A549 (cell line): ENCODE measurements around the gene C1D. TPM values are rescaled to one million over a fixed set of nuclear protein-coding genes. Genes with fewer than 3 reads are reported as not detected.

ENCODE experiments used
- ATAC-seq, 2 experiments: fragments of 200-7000 bp in 1 of 2; fragments of >200 bp in 1 of 2; cut with Nextera tagmentation in 1 of 2; cut with Tn5 transposase in 1 of 2; 3 replicates each; pipeline versions ENCODE4 v1.8.0 to v1.9.1; 2018 to 2020; ENCODE audit warnings: mild to moderate bottlenecking in 1 of 2, moderate library complexity in 1 of 2
- CTCF ChIA-PET: fragments of 300-600 bp; sonication (Branson Sonifier 250); formaldehyde crosslinking; extraction: SDS; loops from one replicate; lab custom pipeline; 2021; ENCODE audit warnings: antibody characterized with exemption, inconsistent platforms; lab: Yijun Ruan, JAX
- POLR2A ChIA-PET: fragments of 350-600 bp; formaldehyde crosslinking; extraction: SDS; loops from one replicate; lab custom pipeline; 2021; ENCODE audit warnings: antibody characterized with exemption, inconsistent platforms; lab: Yijun Ruan, JAX
- DNase-seq, 2 experiments: peaks; one replicate each; pipeline versions ENCODE4 v3.0.0 to v3.0.0-alpha.2; 2011 to 2016; ENCODE audit warnings: low read depth in 1 of 2, low spot score in 1 of 2
- FAIRE-seq: peaks from 2 replicates; lab custom pipeline; 2011; peaks lifted over from hg19 to GRCh38; lab: Jason Lieb, UNC
- H3K27ac ChIP-seq, 2 experiments: fragments of >200 bp; sonication (Bioruptor Twin); formaldehyde crosslinking; 3 replicates each; pipeline ENCODE4 v1.5.1; 2016 to 2017
- H3K4me1 ChIP-seq: fragments of >200 bp; sonication (Bioruptor Twin); formaldehyde crosslinking; 3 replicates; pipeline ENCODE4 v1.6.1; 2016
- H3K4me2 ChIP-seq: fragments of >200 bp; sonication (Bioruptor Twin); formaldehyde crosslinking; 3 replicates; pipeline ENCODE4 v1.6.1; 2016
- H3K4me3 ChIP-seq: fragments of >200 bp; sonication (Bioruptor Twin); formaldehyde crosslinking; 3 replicates; pipeline ENCODE4 v1.5.1; 2016
- H3K9me3 ChIP-seq: fragments of >200 bp; sonication (Bioruptor Twin); formaldehyde crosslinking; 3 replicates; pipeline ENCODE4 v1.6.1; 2016
- BHLHE40 ChIP-seq: IDR thresholded peaks from 2 replicates; pipeline ENCODE4 v1.6.1; 2012; ENCODE audit warnings: low read depth, low read length, inconsistent platforms
- CBX8 ChIP-seq: fragments of 200-600 bp; sonication (generic); IDR thresholded peaks from 2 replicates; pipeline ENCODE4 v1.6.1; 2016
- CHD4 ChIP-seq: fragments of 200-600 bp; sonication (generic); IDR thresholded peaks from 2 replicates; pipeline ENCODE4 v1.6.1; 2016; ENCODE audit warnings: antibody characterized with exemption, mild to moderate bottlenecking, borderline replicate concordance
- EHF ChIP-seq: fragments of 250-450 bp; sonication (Bioruptor Pico); IDR thresholded peaks from 2 replicates; pipeline ENCODE4 v1.5.0; 2020; ENCODE audit warnings: mild to moderate bottlenecking
- FOSB ChIP-seq: fragments of 250-450 bp; sonication (Bioruptor Pico); IDR thresholded peaks from 2 replicates; pipeline ENCODE4 v1.5.0; 2020; ENCODE audit warnings: mild to moderate bottlenecking, moderate library complexity
- FOXS1 ChIP-seq: fragments of 250-450 bp; sonication (Bioruptor Pico); IDR thresholded peaks from 2 replicates; pipeline ENCODE4 v1.5.0; 2020; ENCODE audit warnings: mild to moderate bottlenecking, moderate library complexity
- GATA3 ChIP-seq: IDR thresholded peaks from 2 replicates; pipeline ENCODE4 v1.6.1; 2012; ENCODE audit warnings: borderline replicate concordance
- HDAC2 ChIP-seq: fragments of 200-600 bp; sonication (generic); IDR thresholded peaks from 2 replicates; pipeline ENCODE4 v1.6.1; 2016
- HOXA7 ChIP-seq: fragments of 250-450 bp; sonication (Bioruptor Pico); IDR thresholded peaks from 2 replicates; pipeline ENCODE4 v1.5.0; 2020; ENCODE audit warnings: mild to moderate bottlenecking, moderate library complexity
- HOXB13 ChIP-seq: fragments of 250-450 bp; sonication (Bioruptor Pico); IDR thresholded peaks from 2 replicates; pipeline ENCODE4 v1.5.0; 2020; ENCODE audit warnings: low read depth, mild to moderate bottlenecking, moderate library complexity
- HOXB5 ChIP-seq: fragments of 250-450 bp; sonication (Bioruptor Pico); IDR thresholded peaks from 2 replicates; pipeline ENCODE4 v1.5.0; 2020; ENCODE audit warnings: mild to moderate bottlenecking, moderate library complexity
- JUN ChIP-seq, 2 experiments: fragments of >200 bp; sonication (Bioruptor Twin); formaldehyde crosslinking; IDR thresholded peaks; 2 replicates in 1 of 2; 3 replicates in 1 of 2; pipeline ENCODE4 v1.6.1; 2016 to 2017
- JUNB ChIP-seq: fragments of >200 bp; sonication (Bioruptor Twin); formaldehyde crosslinking; IDR thresholded peaks from 2 replicates; pipeline ENCODE4 v1.6.1; 2016
- KDM1A ChIP-seq: fragments of 200-600 bp; sonication (generic); IDR thresholded peaks from 2 replicates; pipeline ENCODE4 v1.6.1; 2016; ENCODE audit warnings: low read depth, mild to moderate bottlenecking
- KDM5A ChIP-seq: fragments of 200-600 bp; sonication (generic); IDR thresholded peaks from 2 replicates; pipeline ENCODE4 v1.6.1; 2016; ENCODE audit warnings: antibody characterized with exemption, mild to moderate bottlenecking
- MAFK ChIP-seq: fragments of 450-650 bp; IDR thresholded peaks from 2 replicates; pipeline ENCODE4 v1.6.1; 2014; ENCODE audit not compliant: partially characterized antibody
- MAZ ChIP-seq: fragments of 150-350 bp; IDR thresholded peaks from 2 replicates; pipeline ENCODE4 v1.6.1; 2014; ENCODE audit warnings: antibody characterized with exemption, low read depth, low read length, borderline replicate concordance
- MYC ChIP-seq: IDR thresholded peaks from 2 replicates; pipeline ENCODE4 v1.6.1; 2012; ENCODE audit warnings: mild to moderate bottlenecking, inconsistent platforms, low read length, improper control_type of control experiment, borderline replicate concordance
- PHF8 ChIP-seq: fragments of 200-600 bp; sonication (generic); IDR thresholded peaks from 2 replicates; pipeline ENCODE4 v1.6.1; 2016; ENCODE audit warnings: low read depth, mild to moderate bottlenecking, antibody characterized with exemption, moderate library complexity, borderline replicate concordance
- POLR2A ChIP-seq: IDR thresholded peaks from 2 replicates; pipeline ENCODE4 v1.6.1; 2012; ENCODE audit warnings: mild to moderate bottlenecking, low read length
- RARB ChIP-seq: fragments of 250-450 bp; sonication (Bioruptor Pico); IDR thresholded peaks from 2 replicates; pipeline ENCODE4 v1.8.0; 2021; ENCODE audit warnings: mild to moderate bottlenecking, moderate library complexity
- TP53 ChIP-seq: fragments of 250-450 bp; sonication (Bioruptor Pico); IDR thresholded peaks from 2 replicates; pipeline ENCODE4 v1.5.0; 2021; ENCODE audit warnings: mild to moderate bottlenecking, moderate library complexity
- ZFP36 ChIP-seq: fragments of 450-650 bp; IDR thresholded peaks from 2 replicates; pipeline ENCODE4 v1.6.1; 2014; ENCODE audit warnings: borderline replicate concordance; ENCODE audit not compliant: partially characterized antibody
- ZNF302 ChIP-seq: fragments of 250-450 bp; sonication (Bioruptor Pico); IDR thresholded peaks from 2 replicates; pipeline ENCODE4 v1.9.0; 2021; ENCODE audit warnings: inconsistent platforms, mild to moderate bottlenecking, moderate library complexity
- WGBS: methylation state at CpG from one replicate; pipeline ENCODE4 v1.1.6; 2017; ENCODE audit errors: missing lambda C conversion rate; 5-methylcytosine and 5-hydroxymethylcytosine counted together
- polyA plus RNA-seq, 4 experiments: library from polyadenylated mRNA; depleted of rRNA in 3 of 4; stranded (reverse); fragments of >200 nt; fragmentation: RNase III in 1 of 4; extraction: RNeasy Plus Mini Kit Qiagen cat#74134 plus additional on column Dnase treatment in 1 of 4; gene quantifications; 2 replicates in 3 of 4; 3 replicates in 1 of 4; pipeline ENCODE4 v1.2.3, GENCODE V29; 2011 to 2017
- TF ChIP-seq, protein P1 (sequence below): fragments of >200 bp; sonication (Bioruptor Twin); formaldehyde crosslinking; IDR thresholded peaks from 3 replicates; pipeline ENCODE4 v1.6.1; 2016
- TF ChIP-seq, protein P2 (sequence below): IDR thresholded peaks from 2 replicates; pipeline ENCODE4 v1.6.1; 2012
- TF ChIP-seq, protein P3 (sequence below): fragments of 150-350 bp; IDR thresholded peaks from 2 replicates; pipeline ENCODE4 v1.6.1; 2014; ENCODE audit warnings: low read depth, mild to moderate bottlenecking, low read length
- TF ChIP-seq, protein P4 (sequence below): fragments of >200 bp; sonication (Bioruptor Twin); formaldehyde crosslinking; IDR thresholded peaks from 3 replicates; pipeline ENCODE4 v1.5.1; 2016
- TF ChIP-seq, protein P5 (sequence below): IDR thresholded peaks from 2 replicates; pipeline ENCODE4 v1.6.1; 2012; ENCODE audit warnings: low read depth, borderline replicate concordance

C1D gene
- polyA plus RNA-seq, 2 of the 4 experiments (the other 2 are of a cell fraction): 62.5 to 89.1 TPM

DNA sequence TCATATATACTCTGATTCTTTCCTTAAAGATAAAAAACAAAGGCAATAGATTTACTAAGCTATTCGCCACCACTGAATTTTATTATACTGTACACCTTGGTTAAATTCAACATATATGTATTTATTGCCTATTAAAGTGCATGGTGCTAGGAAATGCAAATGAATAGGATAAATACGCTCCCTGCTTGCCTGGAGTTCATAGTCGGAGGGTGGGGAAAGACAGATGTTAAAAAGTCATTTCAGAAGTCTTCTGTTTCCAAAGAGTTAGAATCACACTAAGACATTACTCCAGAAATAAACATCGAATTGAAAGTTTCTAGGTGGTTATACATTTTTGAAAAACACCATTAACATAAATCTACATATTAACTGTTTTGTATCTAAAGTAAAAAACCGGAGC lies 19.8 kb downstream of the C1D start:
- WGBS: 90% methylated on average over 5 of the region's 5 CpGs
- no peak for FAIRE-seq

DNA sequence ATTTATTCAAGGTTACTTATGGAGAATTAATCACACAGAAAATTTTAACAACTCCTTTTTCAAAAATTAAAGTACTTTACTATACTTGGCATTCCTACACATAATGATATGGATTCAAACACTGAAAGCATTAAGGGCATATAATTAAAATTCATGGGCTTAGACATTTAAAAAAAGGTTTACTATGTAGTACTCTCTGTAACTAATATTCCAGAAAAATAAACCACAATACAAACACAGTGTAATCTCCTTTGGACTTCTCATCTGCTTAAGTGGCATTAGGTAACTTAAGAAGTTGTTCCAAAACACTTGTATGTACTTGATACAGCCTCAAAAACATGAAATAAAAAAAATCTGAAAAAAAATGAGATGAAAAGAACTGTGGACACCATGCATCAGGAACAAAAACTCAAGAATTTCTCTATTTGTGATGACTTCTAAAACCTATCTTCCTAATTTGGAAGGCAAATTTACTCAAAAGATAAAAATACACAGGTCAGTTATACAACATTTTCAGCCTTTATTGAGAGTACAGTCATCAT lies 21.0 kb downstream of the C1D start:
- Histone ChIP-seq H3K9me3 (no peaks in the 10 kb centered on the region), H3K4me3 (no peak overlapping the region), H3K4me1 (peaks cover 33% of the 10 kb centered on the region), H3K4me2 (no peak overlapping the region), H3K27ac (no peak overlapping the region)
- TF ChIP-seq KDM5A (no peak), MAFK (no peak), CBX8 (no peak), HOXB5 (no peak), FOXS1 (CRISPR knock-in tag) (no peak), CHD4 (no peak), FOSB (no peak), HOXA7 (CRISPR knock-in tag) (no peak), GATA3 (no peak), JUN (IDR thresholded peaks at IDR 0.05) (no peak), HDAC2 (no peak), BHLHE40 (no peak), RARB (CRISPR knock-in tag) (no peak), EHF (CRISPR knock-in tag) (no peak)
- TF ChIP-seq, protein P1, sequence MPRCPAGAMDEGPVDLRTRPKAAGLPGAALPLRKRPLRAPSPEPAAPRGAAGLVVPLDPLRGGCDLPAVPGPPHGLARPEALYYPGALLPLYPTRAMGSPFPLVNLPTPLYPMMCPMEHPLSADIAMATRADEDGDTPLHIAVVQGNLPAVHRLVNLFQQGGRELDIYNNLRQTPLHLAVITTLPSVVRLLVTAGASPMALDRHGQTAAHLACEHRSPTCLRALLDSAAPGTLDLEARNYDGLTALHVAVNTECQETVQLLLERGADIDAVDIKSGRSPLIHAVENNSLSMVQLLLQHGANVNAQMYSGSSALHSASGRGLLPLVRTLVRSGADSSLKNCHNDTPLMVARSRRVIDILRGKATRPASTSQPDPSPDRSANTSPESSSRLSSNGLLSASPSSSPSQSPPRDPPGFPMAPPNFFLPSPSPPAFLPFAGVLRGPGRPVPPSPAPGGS: no peak
- TF ChIP-seq, protein P2, sequence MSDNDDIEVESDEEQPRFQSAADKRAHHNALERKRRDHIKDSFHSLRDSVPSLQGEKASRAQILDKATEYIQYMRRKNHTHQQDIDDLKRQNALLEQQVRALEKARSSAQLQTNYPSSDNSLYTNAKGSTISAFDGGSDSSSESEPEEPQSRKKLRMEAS: no peak
- TF ChIP-seq, protein P3, sequence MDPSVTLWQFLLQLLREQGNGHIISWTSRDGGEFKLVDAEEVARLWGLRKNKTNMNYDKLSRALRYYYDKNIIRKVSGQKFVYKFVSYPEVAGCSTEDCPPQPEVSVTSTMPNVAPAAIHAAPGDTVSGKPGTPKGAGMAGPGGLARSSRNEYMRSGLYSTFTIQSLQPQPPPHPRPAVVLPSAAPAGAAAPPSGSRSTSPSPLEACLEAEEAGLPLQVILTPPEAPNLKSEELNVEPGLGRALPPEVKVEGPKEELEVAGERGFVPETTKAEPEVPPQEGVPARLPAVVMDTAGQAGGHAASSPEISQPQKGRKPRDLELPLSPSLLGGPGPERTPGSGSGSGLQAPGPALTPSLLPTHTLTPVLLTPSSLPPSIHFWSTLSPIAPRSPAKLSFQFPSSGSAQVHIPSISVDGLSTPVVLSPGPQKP: no peak
- TF ChIP-seq, protein P4, sequence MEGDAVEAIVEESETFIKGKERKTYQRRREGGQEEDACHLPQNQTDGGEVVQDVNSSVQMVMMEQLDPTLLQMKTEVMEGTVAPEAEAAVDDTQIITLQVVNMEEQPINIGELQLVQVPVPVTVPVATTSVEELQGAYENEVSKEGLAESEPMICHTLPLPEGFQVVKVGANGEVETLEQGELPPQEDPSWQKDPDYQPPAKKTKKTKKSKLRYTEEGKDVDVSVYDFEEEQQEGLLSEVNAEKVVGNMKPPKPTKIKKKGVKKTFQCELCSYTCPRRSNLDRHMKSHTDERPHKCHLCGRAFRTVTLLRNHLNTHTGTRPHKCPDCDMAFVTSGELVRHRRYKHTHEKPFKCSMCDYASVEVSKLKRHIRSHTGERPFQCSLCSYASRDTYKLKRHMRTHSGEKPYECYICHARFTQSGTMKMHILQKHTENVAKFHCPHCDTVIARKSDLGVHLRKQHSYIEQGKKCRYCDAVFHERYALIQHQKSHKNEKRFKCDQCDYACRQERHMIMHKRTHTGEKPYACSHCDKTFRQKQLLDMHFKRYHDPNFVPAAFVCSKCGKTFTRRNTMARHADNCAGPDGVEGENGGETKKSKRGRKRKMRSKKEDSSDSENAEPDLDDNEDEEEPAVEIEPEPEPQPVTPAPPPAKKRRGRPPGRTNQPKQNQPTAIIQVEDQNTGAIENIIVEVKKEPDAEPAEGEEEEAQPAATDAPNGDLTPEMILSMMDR: no peak
- no peak for ATAC-seq
- ChIA-PET POLR2A (no interaction called here), CTCF (interaction anchor here (2.1 to 3.2 kb wide), 2 partner anchors 10 to 12 kb away, joined by 9 to 10 read pairs; no protein-coding TSS in a partner anchor)
- no peak for DNase-seq
- FAIRE-seq: no peak

More for the DNA sequence above, 19.8 kb downstream of the C1D start:
- Histone ChIP-seq H3K9me3 (no peaks in the 10 kb centered on the region), H3K27ac (no peak overlapping the region), H3K4me2 (no peak overlapping the region), H3K4me3 (no peak overlapping the region), H3K4me1 (peaks cover 33% of the 10 kb centered on the region)
- DNase-seq (no peak), ATAC-seq (no peak)
- TF ChIP-seq JUNB: no peak
- TF ChIP-seq HDAC2: no peak
- TF ChIP-seq, protein P5, sequence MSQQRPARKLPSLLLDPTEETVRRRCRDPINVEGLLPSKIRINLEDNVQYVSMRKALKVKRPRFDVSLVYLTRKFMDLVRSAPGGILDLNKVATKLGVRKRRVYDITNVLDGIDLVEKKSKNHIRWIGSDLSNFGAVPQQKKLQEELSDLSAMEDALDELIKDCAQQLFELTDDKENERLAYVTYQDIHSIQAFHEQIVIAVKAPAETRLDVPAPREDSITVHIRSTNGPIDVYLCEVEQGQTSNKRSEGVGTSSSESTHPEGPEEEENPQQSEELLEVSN: no peak
- TF ChIP-seq HOXA7 (CRISPR knock-in tag): no peak
- TF ChIP-seq KDM1A: no peak
- TF ChIP-seq HOXB13 (CRISPR knock-in tag): no peak
- TF ChIP-seq POLR2A: no peak
- TF ChIP-seq BHLHE40: no peak
- no peak for TF ChIP-seq TP53 (CRISPR knock-in tag)
- TF ChIP-seq, protein P4: no peak
- TF ChIP-seq RARB (CRISPR knock-in tag): no peak
- no peak for TF ChIP-seq MYC
- TF ChIP-seq MAFK: no peak
- no peak for TF ChIP-seq PHF8
- TF ChIP-seq MAZ: no peak
- TF ChIP-seq EHF (CRISPR knock-in tag): no peak
- no peak for TF ChIP-seq ZNF302 (CRISPR knock-in tag)
- no peak for TF ChIP-seq ZFP36
- ChIA-PET CTCF (interaction anchor here (1.5 to 3.2 kb wide), 3 partner anchors 10 to 11 kb away, joined by 4 to 9 read pairs (median 8); no protein-coding TSS in a partner anchor), POLR2A (no interaction called here)
